DND-41 (cell line): ENCODE data around the gene TMEM8B.

ENCODE experiments used
- ATAC-seq: fragments of 200-7000 bp; cut with Tn5 transposase; 3 replicates; pipeline ENCODE4 v1.9.1; 2021; ENCODE audit warnings: low read depth; ENCODE audit not compliant: insufficient read depth
- DNase-seq: peaks from one replicate; pipeline ENCODE4 v3.0.0-alpha.2; 2020
- H2AFZ ChIP-seq: 2 replicates; pipeline ENCODE4 v1.6.0; 2012; ENCODE audit warnings: low read depth, low read length
- H3K27ac ChIP-seq: 2 replicates; pipeline ENCODE4 v1.5.1; 2012; ENCODE audit warnings: low read length, inconsistent platforms
- H3K27me3 ChIP-seq: fragments of 200-600 bp; sonication (generic); 2 replicates; pipeline ENCODE4 v1.6.0; 2012; ENCODE audit warnings: low read length, mild to moderate bottlenecking, inconsistent platforms; ENCODE audit not compliant: insufficient read depth, poor library complexity
- H3K36me3 ChIP-seq: 2 replicates; pipeline ENCODE4 v1.5.1; 2012; ENCODE audit warnings: low read length, inconsistent platforms; ENCODE audit not compliant: insufficient read depth
- H3K4me1 ChIP-seq: 2 replicates; pipeline ENCODE4 v1.5.1; 2012; ENCODE audit warnings: mild to moderate bottlenecking, low read length; ENCODE audit not compliant: insufficient read depth
- H3K4me2 ChIP-seq: 2 replicates; pipeline ENCODE4 v1.6.0; 2012; ENCODE audit warnings: mild to moderate bottlenecking, moderate library complexity, low read length, inconsistent platforms; ENCODE audit not compliant: insufficient read depth
- H3K4me3 ChIP-seq, 2 experiments: fragments of 200-600 bp in 1 of 2; shearing (Covaris generic) in 1 of 2; 2 replicates each; pipeline ENCODE4 v1.5.1; 2012 to 2016; ENCODE audit warnings: inconsistent platforms in 2 of 2, low read length in 2 of 2, mild to moderate bottlenecking in 2 of 2, low read depth in 1 of 2, moderate library complexity in 1 of 2
- H3K79me2 ChIP-seq: 2 replicates; pipeline ENCODE4 v1.6.0; 2012; ENCODE audit warnings: low read length, inconsistent platforms; ENCODE audit not compliant: insufficient read depth
- H3K9ac ChIP-seq: 2 replicates; pipeline ENCODE4 v1.6.0; 2012; ENCODE audit warnings: low read depth, mild to moderate bottlenecking, inconsistent platforms, low read length, moderate library complexity
- H3K9me3 ChIP-seq: 2 replicates; pipeline ENCODE4 v1.5.1; 2012; ENCODE audit warnings: low read length, moderate library complexity, mild to moderate bottlenecking, inconsistent platforms; ENCODE audit not compliant: insufficient read depth, severe bottlenecking
- H4K20me1 ChIP-seq: 2 replicates; pipeline ENCODE4 v1.6.0; 2012; ENCODE audit warnings: low read length; ENCODE audit not compliant: insufficient read depth
- CTCF ChIP-seq: IDR thresholded peaks from 2 replicates; pipeline ENCODE4 v1.5.1; 2012; ENCODE audit warnings: borderline replicate concordance, low read length, moderate library complexity, mild to moderate bottlenecking; ENCODE audit not compliant: poor library complexity, severe bottlenecking; ENCODE audit errors: extremely low read depth
- EZH2 ChIP-seq: IDR thresholded peaks from 3 replicates; pipeline ENCODE4 v1.6.1; 2012; ENCODE audit warnings: borderline replicate concordance, low read depth, mild to moderate bottlenecking, moderate library complexity, low read length, inconsistent platforms; ENCODE audit not compliant: severe bottlenecking

Gene TMEM8B

GRCh38 chr9:35864695-35865255, 35.7 kb downstream of the TMEM8B start:
- Histone ChIP-seq H3K9ac (no peak overlapping the region), H3K4me1 (no peaks in the 10 kb centered on the region), H3K9me3 (no peaks in the 10 kb centered on the region), H3K4me3 (no peak overlapping the region), H3K36me3 (no peaks in the 10 kb centered on the region), H3K27ac (no peak overlapping the region), H3K4me2 (no peak overlapping the region), H4K20me1 (no peaks in the 10 kb centered on the region), H3K79me2 (no peaks in the 10 kb centered on the region), H3K27me3 (no peaks in the 10 kb centered on the region), H2AFZ (no peak overlapping the region)
- no peak for TF ChIP-seq CTCF
- no peak for TF ChIP-seq EZH2
- ATAC-seq (no peak), DNase-seq (no peak)

GRCh38 chr9:35867538-35867937, 38.5 kb downstream of the TMEM8B start:
- Histone ChIP-seq H2AFZ (no peak overlapping the region), H3K4me3 (no peak overlapping the region), H3K36me3 (no peaks in the 10 kb centered on the region), H3K27me3 (no peaks in the 10 kb centered on the region), H3K27ac (no peak overlapping the region), H4K20me1 (no peaks in the 10 kb centered on the region), H3K4me1 (no peaks in the 10 kb centered on the region), H3K79me2 (no peaks in the 10 kb centered on the region), H3K4me2 (no peak overlapping the region), H3K9me3 (no peaks in the 10 kb centered on the region), H3K9ac (no peak overlapping the region)
- DNase-seq = no peak
- TF ChIP-seq CTCF (no peak), EZH2 (no peak)
- no peak for ATAC-seq

- no peak overlapping the region for H3K27ac ChIP-seq
- H3K36me3 ChIP-seq = no peaks in the 10 kb centered on the region
- no peaks in the 10 kb centered on the region for H3K79me2 ChIP-seq
- no peak overlapping the region for H2AFZ ChIP-seq
- H3K27me3 ChIP-seq = no peaks in the 10 kb centered on the region
- H3K9ac ChIP-seq = no peak overlapping the region
- no peaks in the 10 kb centered on the region for H3K4me1 ChIP-seq
- no peak overlapping the region for H3K4me3 ChIP-seq
- no peaks in the 10 kb centered on the region for H3K9me3 ChIP-seq
- no peak for TF ChIP-seq EZH2
- no peak for TF ChIP-seq CTCF
- no peaks in the 10 kb centered on the region for H4K20me1 ChIP-seq
- no peak overlapping the region for H3K4me2 ChIP-seq
- ATAC-seq = no peak
- DNase-seq = no peak
Observed at GRCh38 chr9:35868933-35869332, 39.9 kb downstream of the TMEM8B start.
